Ureter (tissue), 1 donor: ENCODE measurements around the gene NDUFA9. TPM values are rescaled to one million over a fixed set of nuclear protein-coding genes. Genes with fewer than 3 reads are reported as not detected.

Experiments used
- total RNA-seq: library from RNA; stranded (reverse); gene quantifications from one replicate; pipeline ENCODE4 v1.2.4, GENCODE V29; 2023
- donor health status: DM: yes; HTN: yes; CAD: no.

NDUFA9 gene
- total RNA-seq, 1 donor from 2014 or later: 85.9 TPM

Other genes starting within 250 kb of the NDUFA9 start
- not detected for gene FGF6, start 203.3 kb upstream of the NDUFA9 start, total RNA-seq
- 2.3 TPM for gene RAD51AP1, start 110.2 kb upstream of the NDUFA9 start, total RNA-seq
- 38.5 TPM for gene DYRK4, start 86.9 kb upstream of the NDUFA9 start, total RNA-seq
- gene AKAP3, start 63 bp upstream of the NDUFA9 start, total RNA-seq: 4.2 TPM
- gene GALNT8, start 71.3 kb downstream of the NDUFA9 start, total RNA-seq: 0.70 TPM